ENCODE results near the gene MANEA.

- TF ChIP-seq TAF1 (IDR thresholded peaks at IDR 0.05; ENCODE audit: borderline replicate concordance, low read depth, low read length), result no peak
- no peak for TF ChIP-seq POLR2AphosphoS5 (IDR thresholded peaks at IDR 0.05; ENCODE audit: low read depth, low read length)
Observed at GRCh38 chr6:95614094-95614493, 36.8 kb downstream of the MANEA start.

All from SK-N-SH (cell line).